ENCODE data around the gene MRPL36. TPM values are rescaled to one million over a fixed set of nuclear protein-coding genes. Genes with fewer than 3 reads are reported as not detected.

The MRPL36 gene
- total RNA-seq, 1 experiment from 2014 or later, result 83.8 TPM

DNA sequence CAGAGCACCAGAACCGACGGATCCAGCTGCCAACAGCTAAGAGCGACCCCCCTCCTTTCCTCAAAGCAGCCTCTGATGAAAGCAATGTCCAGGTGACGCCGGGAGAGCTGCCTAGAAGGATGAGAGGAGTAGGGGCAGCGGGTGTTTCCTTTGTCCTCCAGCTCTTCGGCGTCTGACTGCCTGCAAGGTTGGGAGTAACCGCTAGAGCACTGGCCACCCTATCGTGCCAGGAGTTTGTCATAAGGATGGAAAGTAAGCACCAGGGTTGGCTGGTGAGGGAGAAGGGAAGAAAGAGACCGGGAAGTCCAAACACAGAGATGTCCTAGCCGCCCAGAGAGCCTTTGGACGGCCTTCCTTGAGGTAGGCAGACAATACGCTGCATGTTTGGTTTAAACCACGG lies 10.8 kb downstream of the MRPL36 start:
- no peaks in the 10 kb centered on the region for H3K27me3 ChIP-seq (ENCODE audit: control insufficient read depth, insufficient read depth, low read length)
- peak; percentile 61 for DNase-seq
- H3K36me3 ChIP-seq (replicated peaks; ENCODE audit: control insufficient read depth, insufficient read depth, low read length), result no peaks in the 10 kb centered on the region

DNA sequence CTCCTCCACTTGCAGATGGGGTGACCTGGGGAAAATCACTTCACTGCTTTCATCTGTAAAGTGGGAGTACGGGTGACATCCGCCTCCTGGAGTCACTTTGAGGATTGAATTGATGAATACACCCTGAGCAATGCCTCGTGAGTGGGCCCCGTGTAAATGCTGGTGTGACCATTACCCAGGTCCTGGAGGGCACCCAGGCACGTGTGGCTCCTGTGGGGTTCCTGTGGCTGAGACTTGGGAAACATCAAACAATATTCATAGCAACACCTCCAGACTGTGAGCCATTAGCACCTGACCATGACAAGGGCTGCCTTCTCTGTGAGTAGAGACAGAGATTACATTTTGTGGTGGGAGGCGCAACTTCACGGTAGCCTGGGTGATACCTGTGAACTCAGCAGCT lies 11.4 kb downstream of the MRPL36 start:
- no peaks in the 10 kb centered on the region for H3K36me3 ChIP-seq (replicated peaks; ENCODE audit: control insufficient read depth, insufficient read depth, low read length)
- H3K4me3 ChIP-seq (ENCODE audit: insufficient read depth, low read depth, low read length), result no peak overlapping the region
- no peak for DNase-seq
- H3K27me3 ChIP-seq (ENCODE audit: control insufficient read depth, insufficient read depth, low read length), result no peaks in the 10 kb centered on the region

More for the DNA sequence above, 10.8 kb downstream of the MRPL36 start:
- no peak overlapping the region for H3K4me3 ChIP-seq (ENCODE audit: insufficient read depth, low read depth, low read length)

DNA sequence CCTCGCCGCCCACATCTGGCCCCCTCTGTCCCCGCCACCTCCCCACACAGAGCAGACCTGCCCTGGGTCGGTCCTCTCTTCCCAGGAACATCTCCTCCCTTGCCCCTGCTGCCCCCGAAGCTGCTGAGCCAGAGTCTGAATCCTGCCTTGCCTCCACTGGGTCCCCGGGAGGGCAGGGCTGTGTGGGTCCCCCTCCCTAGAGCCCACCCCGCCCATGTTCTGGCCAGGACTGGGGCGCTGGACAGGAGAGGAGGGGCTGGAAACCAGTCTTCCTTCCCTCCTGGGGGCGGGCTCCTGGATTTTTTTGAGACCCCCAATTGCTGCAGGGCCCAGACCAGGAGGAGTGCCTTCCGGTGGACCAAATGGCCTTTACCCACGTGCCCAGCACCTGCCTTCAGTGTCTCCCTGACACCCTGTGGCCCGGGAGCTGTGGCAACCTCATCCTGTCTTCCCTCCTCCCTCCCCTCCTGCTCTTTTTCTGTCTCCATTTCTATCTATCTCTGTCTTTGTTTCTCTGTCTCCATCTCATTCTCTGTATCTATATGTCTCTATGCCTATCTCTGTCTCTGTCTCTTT lies 12.1 kb downstream of the MRPL36 start:
- H3K27me3 ChIP-seq (ENCODE audit: control insufficient read depth, insufficient read depth, low read length), result no peaks in the 10 kb centered on the region
- peak; percentile 40 for DNase-seq
- no peak overlapping the region for H3K4me3 ChIP-seq (ENCODE audit: insufficient read depth, low read depth, low read length)
- no peaks in the 10 kb centered on the region for H3K36me3 ChIP-seq (replicated peaks; ENCODE audit: control insufficient read depth, insufficient read depth, low read length)

DNA sequence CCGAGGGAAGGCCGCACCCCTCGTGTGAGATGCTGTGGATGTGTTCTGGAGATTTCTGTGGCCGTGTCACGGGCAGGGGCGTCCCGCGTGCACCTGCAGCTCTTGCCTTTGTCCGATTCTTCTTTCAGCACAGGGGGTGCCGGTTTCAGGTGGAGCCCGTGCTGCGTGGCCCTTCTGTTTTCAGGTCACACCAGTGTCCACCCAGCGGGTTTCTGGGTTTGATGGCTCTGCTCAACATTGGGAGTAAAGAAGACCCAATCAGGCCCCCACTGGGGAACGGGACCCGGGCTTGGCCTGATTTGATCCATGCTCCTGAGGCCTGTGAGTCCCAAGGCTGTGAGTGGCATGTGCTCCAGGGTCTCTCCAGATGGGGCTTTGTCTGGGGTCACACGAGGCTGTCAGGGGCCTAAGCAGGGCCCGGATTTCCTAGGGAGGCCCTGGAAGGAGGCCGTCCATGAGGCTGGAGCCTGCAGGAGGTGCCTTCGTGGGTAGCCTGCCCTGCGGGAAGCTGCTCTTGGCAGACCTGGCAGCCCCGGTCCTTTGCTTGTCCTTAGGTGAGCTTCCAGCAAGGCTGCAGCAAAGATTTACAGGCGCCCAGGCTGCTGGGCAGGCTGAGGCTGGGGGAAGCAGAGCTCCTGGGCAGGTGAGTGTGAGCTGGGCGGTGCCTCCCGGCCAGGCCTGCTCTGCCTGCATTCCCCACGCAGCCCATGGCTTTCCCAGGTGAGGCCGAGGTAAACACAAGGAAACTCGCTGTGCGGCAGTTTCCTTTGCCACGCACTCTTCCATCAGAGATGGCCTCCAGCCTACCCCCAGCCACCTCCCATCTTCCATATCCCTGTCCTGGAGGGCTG lies 12.8 kb downstream of the MRPL36 start:
- Histone ChIP-seq H3K27me3 (ENCODE audit: control insufficient read depth, insufficient read depth, low read length) (no peaks in the 10 kb centered on the region), H3K4me3 (ENCODE audit: insufficient read depth, low read depth, low read length) (no peak overlapping the region), H3K36me3 (replicated peaks; ENCODE audit: control insufficient read depth, insufficient read depth, low read length) (no peaks in the 10 kb centered on the region)
- DNase-seq, result peak; percentile 52

DNA sequence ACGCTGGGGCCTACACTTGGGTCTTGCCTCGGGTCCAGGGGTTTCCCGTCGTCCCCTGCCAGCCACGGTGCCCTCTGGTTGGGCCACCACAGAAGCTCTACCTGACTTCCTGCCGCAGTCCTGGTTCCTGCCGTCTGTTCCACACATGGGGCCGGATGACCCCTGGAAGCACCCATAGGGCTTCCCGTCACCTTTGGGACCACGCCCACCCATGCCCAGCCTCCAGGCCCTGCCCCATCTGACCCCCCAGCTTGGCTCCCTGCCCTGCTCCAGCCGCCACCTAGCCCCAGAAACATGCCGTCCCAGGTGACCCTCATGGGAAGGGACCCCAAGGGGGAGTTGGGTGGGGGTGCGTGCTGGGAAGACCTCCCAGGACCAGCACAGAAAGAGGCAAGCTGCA lies 13.7 kb downstream of the MRPL36 start:
- Histone ChIP-seq H3K4me3 (ENCODE audit: insufficient read depth, low read depth, low read length) (no peak overlapping the region), H3K36me3 (replicated peaks; ENCODE audit: control insufficient read depth, insufficient read depth, low read length) (no peaks in the 10 kb centered on the region), H3K27me3 (ENCODE audit: control insufficient read depth, insufficient read depth, low read length) (no peaks in the 10 kb centered on the region)
- DNase-seq, result peak; percentile 30

DNA sequence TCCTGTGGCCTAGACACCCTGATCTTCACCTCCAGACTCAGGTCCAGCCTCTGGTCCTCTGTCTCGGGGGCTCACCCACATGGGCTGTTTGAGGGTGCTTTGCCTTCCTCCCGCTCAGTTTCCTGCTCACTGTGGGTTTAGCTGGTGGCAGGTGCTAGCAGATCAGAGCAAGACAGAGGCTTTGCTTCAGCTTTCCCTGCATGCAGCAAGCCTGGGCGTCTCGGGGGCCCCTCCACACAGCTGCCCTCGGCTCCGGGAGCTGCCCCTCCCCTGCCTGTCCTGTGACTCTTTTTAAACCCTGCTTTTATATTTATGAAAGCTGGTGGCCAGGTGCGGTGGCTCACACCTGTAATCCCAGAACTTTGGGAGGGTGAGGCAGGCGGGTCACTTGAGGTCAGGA lies 14.6 kb downstream of the MRPL36 start:
- no peak for DNase-seq

DNA sequence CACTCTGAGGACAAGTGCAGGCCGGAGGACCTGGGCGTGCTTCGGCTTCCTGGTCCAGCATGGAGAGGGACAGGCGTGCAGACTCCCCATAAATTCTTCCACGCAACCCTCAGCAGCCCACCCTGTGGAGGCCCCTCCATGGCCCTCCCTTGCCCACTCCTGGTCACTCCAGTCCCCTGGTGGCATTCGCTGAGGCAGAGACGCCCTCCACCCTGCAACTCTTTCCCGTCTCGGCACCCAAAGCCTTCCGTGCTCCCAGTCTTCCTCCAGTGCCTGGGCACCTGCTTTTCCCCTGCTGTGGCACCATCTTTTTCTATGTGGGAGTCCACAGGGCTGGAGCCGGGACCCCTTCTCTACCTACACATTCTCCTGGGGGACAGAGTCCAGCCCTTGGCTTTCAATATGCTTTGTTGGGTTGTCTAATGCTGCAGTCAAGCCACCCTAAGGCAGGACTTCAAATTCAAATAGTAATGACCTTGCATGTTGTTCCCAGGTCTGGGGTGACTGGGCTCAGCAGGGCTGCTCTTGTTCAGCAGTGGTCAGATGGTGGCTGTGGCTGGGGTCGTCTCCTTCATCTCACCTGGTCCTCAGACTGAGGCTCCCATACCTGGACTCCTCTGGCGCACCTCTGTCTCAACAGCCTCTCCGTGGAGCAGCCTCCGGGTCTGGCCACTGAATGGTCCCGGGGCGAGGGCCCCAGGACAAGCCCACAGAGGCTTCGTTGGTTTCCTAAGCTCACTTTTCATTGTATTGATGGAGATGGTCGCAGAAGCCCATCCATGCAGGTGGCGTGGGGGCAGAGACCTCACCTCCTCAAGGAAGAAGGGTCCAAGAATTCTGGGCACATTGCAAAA lies 15.2 kb downstream of the MRPL36 start:
- Histone ChIP-seq H3K27me3 (ENCODE audit: control insufficient read depth, insufficient read depth, low read length) (no peaks in the 10 kb centered on the region), H3K36me3 (replicated peaks; ENCODE audit: control insufficient read depth, insufficient read depth, low read length) (no peaks in the 10 kb centered on the region), H3K4me3 (ENCODE audit: insufficient read depth, low read depth, low read length) (no peak overlapping the region)
- peak; percentile 28 for DNase-seq

More for the DNA sequence above, 14.6 kb downstream of the MRPL36 start:
- H3K27me3 ChIP-seq (ENCODE audit: control insufficient read depth, insufficient read depth, low read length), result no peaks in the 10 kb centered on the region
- H3K4me3 ChIP-seq (ENCODE audit: insufficient read depth, low read depth, low read length), result no peak overlapping the region
- no peaks in the 10 kb centered on the region for H3K36me3 ChIP-seq (replicated peaks; ENCODE audit: control insufficient read depth, insufficient read depth, low read length)

DNA sequence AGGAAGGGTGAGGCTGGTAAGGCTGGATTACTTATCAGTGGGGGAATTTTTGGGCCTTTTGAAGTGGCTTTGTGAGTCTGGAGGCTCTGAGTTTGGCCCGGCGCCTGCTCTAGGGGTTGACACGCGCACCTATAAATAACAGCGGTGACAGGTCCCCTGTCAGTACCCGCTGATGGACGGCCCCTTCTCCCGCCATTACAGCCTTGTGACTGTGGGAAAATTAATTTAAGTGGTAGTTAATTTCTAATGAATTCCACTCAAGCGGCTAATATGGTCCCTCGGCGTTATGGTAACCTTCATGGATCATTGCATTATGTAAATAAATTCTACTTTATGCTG lies 16.5 kb downstream of the MRPL36 start:
- no peak overlapping the region for H3K4me3 ChIP-seq (ENCODE audit: insufficient read depth, low read depth, low read length)
- no peaks in the 10 kb centered on the region for H3K27me3 ChIP-seq (ENCODE audit: control insufficient read depth, insufficient read depth, low read length)
- no peak for DNase-seq
- H3K36me3 ChIP-seq (replicated peaks; ENCODE audit: control insufficient read depth, insufficient read depth, low read length), result no peaks in the 10 kb centered on the region

DNA sequence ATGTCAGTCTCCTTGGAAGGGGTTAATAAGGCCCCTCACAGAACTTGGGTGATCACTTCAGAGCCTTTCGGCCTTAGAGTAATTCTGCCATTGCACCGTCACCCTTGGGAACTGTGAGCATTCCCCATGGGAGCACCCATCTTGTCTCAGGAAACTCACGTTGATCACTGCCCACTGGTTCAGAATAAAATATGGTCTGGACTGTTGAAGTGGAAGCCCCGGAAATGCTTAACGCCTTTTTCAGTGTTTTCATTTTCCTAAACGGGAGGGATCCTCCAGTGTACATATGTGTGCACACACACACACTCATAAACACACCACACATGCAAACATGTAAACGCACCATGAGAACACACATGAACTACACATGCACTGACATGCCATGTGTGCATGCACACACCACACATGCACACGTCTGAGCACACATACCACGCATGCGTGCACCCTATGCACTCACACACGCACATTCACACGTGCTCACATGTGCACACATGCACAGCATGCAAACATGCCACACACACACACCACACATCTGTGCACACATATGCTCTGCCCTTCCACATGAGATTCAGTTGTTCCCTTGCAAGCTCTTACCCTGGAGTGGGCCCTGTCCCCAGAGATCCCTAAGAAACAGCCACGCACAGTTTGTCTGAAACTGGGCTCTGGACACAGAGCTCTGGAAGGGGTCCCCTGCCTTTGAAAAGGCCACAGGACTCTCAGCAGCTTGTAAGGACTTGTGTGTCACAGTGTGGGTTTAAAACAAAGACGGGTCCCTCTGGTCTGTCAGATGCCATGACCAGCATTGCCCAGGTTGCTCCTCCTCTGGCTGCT lies 17.0 kb downstream of the MRPL36 start:
- H3K36me3 ChIP-seq (replicated peaks; ENCODE audit: control insufficient read depth, insufficient read depth, low read length), result no peaks in the 10 kb centered on the region
- DNase-seq, result no peak
- H3K4me3 ChIP-seq (ENCODE audit: insufficient read depth, low read depth, low read length), result no peak overlapping the region
- H3K27me3 ChIP-seq (ENCODE audit: control insufficient read depth, insufficient read depth, low read length), result no peaks in the 10 kb centered on the region

DNA sequence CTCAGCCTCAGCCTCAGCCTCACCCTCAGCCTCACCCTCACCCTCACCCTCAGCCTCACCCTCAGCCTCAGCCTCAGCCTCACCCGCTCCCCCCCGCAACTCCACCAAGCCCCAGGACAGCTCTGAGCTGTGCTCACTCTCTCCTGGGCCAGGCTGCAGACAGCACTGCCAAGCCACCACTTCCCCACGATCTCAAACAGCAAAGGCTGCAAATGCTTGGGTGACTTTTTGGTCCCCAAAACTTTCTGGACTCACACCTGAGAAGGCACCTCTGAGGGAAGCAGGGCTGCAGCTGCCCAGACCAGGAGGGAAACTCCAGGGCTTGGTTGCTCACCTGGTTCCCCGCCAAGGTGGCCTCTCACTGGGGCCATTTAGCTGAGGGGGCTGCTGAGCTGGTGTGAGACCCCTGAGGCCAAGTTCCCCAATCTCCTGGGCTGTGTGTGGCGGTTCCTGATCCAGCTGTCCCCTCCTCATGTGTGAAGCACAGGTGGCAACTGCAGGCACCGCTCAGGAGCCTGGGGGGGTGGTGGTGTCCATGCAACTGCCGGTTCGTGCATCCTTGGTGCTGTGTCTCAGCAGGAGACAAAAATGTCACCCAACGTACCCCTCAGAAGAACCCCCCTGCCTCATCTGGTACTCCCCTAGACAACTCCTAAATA lies 17.8 kb downstream of the MRPL36 start:
- Histone ChIP-seq H3K4me3 (ENCODE audit: insufficient read depth, low read depth, low read length) (no peak overlapping the region), H3K36me3 (replicated peaks; ENCODE audit: control insufficient read depth, insufficient read depth, low read length) (no peaks in the 10 kb centered on the region), H3K27me3 (ENCODE audit: control insufficient read depth, insufficient read depth, low read length) (no peaks in the 10 kb centered on the region)
- no peak for DNase-seq

DNA sequence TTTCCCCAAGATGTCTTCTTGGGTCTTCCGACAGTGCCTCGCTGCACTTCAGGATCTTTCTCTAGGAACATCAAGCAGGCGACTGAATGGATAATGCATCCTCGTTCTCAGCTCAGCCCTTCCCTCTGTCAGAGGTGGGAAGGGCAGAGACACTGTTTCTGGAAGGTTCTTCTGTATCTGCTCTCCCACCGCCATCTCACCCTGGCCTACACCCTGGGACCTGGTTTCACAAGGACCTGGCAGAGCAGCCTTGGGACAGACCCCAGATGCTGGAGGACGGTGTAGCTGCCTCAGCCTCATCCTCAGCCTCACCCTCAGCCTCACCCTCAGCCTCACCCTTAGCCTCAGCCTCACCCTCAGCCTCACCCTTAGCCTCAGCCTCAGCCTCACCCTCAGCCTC lies 18.5 kb downstream of the MRPL36 start:
- no peak for DNase-seq
- Histone ChIP-seq H3K36me3 (replicated peaks; ENCODE audit: control insufficient read depth, insufficient read depth, low read length) (no peaks in the 10 kb centered on the region), H3K27me3 (ENCODE audit: control insufficient read depth, insufficient read depth, low read length) (no peaks in the 10 kb centered on the region), H3K4me3 (ENCODE audit: insufficient read depth, low read depth, low read length) (no peak overlapping the region)

DNA sequence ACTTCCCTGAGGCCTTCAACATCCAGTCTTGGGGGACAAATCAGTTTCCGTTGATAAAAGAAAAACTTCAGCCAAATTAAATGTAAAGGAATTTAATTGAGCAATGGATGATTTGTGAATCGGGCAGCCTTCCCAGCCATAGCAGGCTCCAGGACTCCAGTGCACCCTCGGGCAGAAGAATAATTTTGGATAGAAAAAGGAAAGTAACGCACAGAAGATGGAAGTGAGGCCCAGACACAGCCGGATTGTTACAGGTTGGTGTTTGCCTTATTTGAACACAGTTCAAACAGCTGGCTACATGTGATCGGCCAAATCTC lies 19.1 kb downstream of the MRPL36 start:
- Histone ChIP-seq H3K27me3 (ENCODE audit: control insufficient read depth, insufficient read depth, low read length) (no peaks in the 10 kb centered on the region), H3K36me3 (replicated peaks; ENCODE audit: control insufficient read depth, insufficient read depth, low read length) (no peaks in the 10 kb centered on the region), H3K4me3 (ENCODE audit: insufficient read depth, low read depth, low read length) (no peak overlapping the region)
- DNase-seq, result no peak

DNA sequence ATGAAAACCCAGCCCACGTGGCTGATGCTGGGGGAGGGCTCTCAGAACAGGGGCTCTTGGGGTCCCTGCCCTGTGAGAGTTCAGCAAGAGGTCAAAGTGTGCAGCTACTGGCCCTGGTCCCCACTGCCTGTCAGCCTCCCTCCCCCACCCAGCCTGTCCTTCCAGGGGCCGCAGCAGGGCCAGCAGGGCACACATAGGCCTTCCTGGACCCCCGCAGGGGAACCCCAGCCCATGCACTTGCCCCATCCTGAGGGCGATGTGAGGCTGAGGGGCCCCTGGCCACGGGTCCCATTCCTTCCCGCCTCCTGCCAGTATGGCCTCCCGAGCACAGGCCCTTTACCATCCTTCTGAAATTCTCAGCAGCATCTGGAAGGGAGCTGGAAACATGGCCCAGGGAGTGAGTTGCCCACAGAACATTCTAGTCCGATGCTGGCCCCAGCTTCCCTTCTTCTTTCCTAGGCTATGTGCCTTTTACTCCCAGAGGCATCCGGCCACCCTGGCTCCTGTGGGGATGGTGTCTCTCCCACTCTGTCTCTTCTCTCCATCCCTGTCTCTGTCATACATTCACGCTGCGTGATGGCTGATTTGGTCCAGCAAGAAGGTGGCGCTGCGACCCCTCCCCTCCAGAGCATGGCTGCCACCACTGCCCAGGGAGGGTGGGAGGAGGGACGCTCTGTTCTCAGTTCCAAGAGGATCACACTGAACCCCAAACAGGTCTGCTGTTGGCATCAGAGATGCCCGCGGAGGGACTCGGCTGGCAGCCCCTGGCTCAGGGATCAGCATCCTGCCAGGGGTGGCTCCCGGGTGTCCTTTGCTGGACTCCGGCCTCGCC lies 19.6 kb downstream of the MRPL36 start:
- H3K36me3 ChIP-seq (replicated peaks; ENCODE audit: control insufficient read depth, insufficient read depth, low read length), result no peaks in the 10 kb centered on the region
- no peak overlapping the region for H3K4me3 ChIP-seq (ENCODE audit: insufficient read depth, low read depth, low read length)
- no peak for DNase-seq
- H3K27me3 ChIP-seq (ENCODE audit: control insufficient read depth, insufficient read depth, low read length), result no peaks in the 10 kb centered on the region

All from H7 (cell line).